Measurements from ENCODE around the gene YAP1.
"Not testable (repeated sequence)": the region's sequence is repeated elsewhere in the genome, so short reads cannot be mapped to it uniquely, and the experiment has no call there.

YAP1 gene

DNA sequence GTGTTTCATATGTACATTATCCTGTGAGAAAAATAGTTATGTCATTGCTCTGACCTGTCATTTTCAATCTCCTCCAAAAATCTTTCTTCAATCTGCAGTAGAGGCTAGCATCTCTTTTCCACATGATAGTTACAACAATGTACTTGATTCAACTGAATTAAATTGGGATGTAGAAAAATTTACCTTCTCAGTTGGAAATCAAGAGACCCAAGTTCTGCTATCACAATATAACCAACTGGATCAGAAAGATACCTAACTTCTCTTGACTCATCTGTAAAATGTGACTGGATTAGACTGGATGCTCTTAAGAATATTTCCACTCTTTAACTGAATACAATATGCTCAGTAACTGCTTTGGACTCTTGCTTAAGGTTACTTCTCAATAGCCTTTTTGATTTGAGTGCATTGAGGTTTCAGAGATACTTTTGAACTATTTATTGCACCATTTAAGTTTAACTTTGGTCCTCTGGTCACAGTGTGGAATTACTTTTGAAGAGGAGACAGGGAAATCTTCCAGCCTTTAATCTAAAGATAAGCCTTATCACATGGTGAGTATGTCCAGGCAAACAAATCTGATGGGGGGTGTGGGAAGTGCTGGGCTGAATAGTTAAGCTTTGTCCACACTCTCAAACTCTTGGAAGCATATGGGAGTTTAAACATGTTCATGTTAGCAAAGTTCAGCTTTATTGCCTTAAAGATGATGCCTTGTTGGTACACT lies 82.3 kb downstream of the YAP1 start:
- TF ChIP-seq POLR2A (IDR thresholded peaks at IDR 0.05; ENCODE audit: low read depth, low read length), result no peak
- TF ChIP-seq POLR2AphosphoS5 (IDR thresholded peaks at IDR 0.05; ENCODE audit: low read depth, low read length), result no peak
- TF ChIP-seq TAF1 (IDR thresholded peaks at IDR 0.05; ENCODE audit: borderline replicate concordance, low read depth, low read length), result no peak
- no peak for DNase-seq (ENCODE audit: insufficient read length)
- FAIRE-seq, result no peak

DNA sequence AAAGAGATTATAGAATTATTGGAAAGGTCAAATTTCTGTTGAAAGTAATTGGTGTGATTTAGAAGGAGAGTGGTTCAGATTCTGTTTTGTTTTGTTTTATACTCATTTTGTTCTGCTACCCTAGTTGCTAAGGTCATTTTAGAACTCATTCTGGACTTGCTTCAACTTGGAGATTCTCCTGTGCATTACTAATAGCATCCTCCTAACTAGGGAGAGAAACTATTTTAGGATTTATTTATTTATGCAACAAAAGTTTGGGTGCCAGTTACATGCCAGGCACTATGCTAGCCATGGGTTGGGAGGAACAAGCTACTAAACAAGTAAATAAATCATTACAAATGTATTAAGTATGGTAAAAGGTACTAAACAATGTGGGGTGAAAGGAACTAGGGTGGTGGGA lies 84.0 kb downstream of the YAP1 start:
- FAIRE-seq, result no peak

DNA sequence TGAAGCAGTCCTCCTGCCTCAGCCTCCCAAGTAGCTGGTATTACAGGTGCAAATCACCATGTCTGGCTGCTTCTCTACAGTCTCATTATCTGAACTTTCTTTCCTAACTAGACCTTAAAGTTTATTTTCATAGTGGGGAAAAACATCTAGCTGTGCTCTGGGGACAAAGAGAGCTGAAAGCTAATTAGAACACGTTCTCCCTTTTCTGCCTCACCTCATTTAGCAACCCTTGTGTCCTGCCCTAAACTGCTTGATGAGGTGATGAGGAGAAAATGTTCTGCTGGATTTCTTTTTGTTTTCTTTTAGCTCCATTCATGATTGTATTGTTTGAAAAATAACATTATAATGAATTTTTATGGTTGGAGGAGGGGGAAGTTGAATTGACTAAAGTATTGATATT lies 84.7 kb downstream of the YAP1 start:
- DNase-seq (ENCODE audit: insufficient read length), result no peak

More for the DNA sequence above, 84.0 kb downstream of the YAP1 start:
- no peak for DNase-seq (ENCODE audit: insufficient read length)
- no peak for TF ChIP-seq TAF1 (IDR thresholded peaks at IDR 0.05; ENCODE audit: borderline replicate concordance, low read depth, low read length)
- TF ChIP-seq POLR2AphosphoS5 (IDR thresholded peaks at IDR 0.05; ENCODE audit: low read depth, low read length), result no peak
- TF ChIP-seq POLR2A (IDR thresholded peaks at IDR 0.05; ENCODE audit: low read depth, low read length), result no peak

DNA sequence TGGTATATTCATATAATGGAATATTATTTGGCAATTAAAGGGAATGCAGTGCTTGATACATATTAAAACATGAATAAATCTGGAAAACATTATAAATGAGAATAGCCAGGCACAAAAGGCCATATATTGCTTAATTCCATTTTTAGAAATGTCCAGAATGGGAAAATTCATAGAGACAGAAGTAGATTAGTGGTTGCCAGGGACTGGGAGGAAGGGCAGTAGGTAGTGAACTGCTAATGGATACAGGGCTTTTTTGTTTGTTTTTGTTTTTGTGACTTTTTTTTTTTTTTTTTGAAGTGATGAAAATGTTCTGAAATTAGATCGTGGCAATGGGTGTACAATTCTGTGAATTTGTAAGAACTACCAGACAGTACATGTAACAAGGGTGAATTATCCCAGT lies 86.1 kb downstream of the YAP1 start:
- FAIRE-seq, result no peak
- TF ChIP-seq POLR2AphosphoS5 (IDR thresholded peaks at IDR 0.05; ENCODE audit: low read depth, low read length) (no peak), TAF1 (IDR thresholded peaks at IDR 0.05; ENCODE audit: borderline replicate concordance, low read depth, low read length) (no peak)
- DNase-seq (ENCODE audit: insufficient read length), result no peak

More for the DNA sequence above, 84.7 kb downstream of the YAP1 start:
- FAIRE-seq, result no peak
- TF ChIP-seq POLR2A (IDR thresholded peaks at IDR 0.05; ENCODE audit: low read depth, low read length) (no peak), TAF1 (IDR thresholded peaks at IDR 0.05; ENCODE audit: borderline replicate concordance, low read depth, low read length) (no peak), POLR2AphosphoS5 (IDR thresholded peaks at IDR 0.05; ENCODE audit: low read depth, low read length) (no peak)

DNA sequence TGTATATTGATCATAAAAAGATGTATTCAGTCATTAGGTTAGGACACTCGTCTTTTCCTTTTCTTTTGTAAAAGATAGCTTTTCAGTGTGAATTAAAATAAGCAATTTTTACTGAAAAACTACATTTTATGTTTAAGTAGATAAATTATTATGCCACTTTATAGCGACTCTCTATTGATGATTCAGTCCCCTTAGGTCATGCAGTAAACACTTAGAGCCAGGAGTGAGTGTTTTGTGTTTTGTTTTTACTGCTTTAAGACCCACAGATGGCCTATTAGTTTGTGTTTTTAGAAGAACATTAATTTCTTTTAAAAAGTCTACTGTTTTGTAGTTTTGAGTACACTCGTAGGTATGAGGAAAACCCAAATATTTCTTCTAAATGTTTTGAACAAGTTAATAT lies 86.6 kb downstream of the YAP1 start:
- TF ChIP-seq POLR2AphosphoS5 (IDR thresholded peaks at IDR 0.05; ENCODE audit: low read depth, low read length) (no peak), POLR2A (IDR thresholded peaks at IDR 0.05; ENCODE audit: low read depth, low read length) (no peak), TAF1 (IDR thresholded peaks at IDR 0.05; ENCODE audit: borderline replicate concordance, low read depth, low read length) (no peak)
- FAIRE-seq, result no peak
- DNase-seq (ENCODE audit: insufficient read length), result no peak

DNA sequence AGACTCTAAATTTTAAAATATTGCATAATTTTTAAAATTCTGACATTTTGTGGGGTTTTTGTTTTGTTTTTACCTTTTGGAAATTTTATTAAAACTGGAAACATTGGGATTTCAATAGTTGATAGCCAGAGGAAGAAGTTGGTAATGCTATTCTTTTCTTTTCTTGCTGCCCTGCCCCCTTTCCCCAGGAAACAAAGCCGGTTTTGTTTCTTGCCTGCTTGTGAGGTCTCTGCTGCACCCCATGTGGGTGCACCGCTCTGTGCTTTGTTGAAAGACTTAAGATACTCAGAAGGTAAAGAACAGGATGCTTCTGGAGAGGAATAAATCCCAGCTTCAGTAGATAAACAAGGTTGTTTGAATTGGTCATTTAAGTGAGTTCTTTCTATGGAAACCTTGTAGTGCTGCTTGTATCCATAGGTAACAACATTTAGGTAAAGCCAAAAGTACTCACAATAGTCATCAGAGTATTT lies 87.5 kb downstream of the YAP1 start:
- no peak for TF ChIP-seq POLR2A (IDR thresholded peaks at IDR 0.05; ENCODE audit: low read depth, low read length)
- TF ChIP-seq POLR2AphosphoS5 (IDR thresholded peaks at IDR 0.05; ENCODE audit: low read depth, low read length), result no peak
- TF ChIP-seq TAF1 (IDR thresholded peaks at IDR 0.05; ENCODE audit: borderline replicate concordance, low read depth, low read length), result no peak
- DNase-seq (ENCODE audit: insufficient read length) (no peak), FAIRE-seq (no peak)

DNA sequence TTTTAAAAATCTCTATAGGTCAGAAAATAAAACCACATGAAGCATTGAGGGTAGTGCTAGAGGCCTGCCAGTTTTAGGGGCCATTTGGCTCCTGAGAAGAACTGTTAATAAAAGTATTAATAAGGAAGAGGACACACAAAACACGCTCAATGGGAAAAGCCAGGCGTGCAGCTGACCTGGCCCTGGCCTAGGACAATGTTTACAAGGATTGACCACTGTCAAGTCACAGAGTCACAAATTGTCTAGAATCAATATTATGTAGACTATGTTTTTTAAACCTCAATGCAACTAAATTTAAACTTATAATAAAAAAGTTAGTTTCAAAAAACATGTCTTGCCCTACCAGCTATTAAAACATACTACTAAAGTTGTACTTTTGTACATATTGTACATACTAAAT lies 89.4 kb downstream of the YAP1 start:
- no peak for DNase-seq (ENCODE audit: insufficient read length)
- TF ChIP-seq TAF1 (IDR thresholded peaks at IDR 0.05; ENCODE audit: borderline replicate concordance, low read depth, low read length), result no peak
- FAIRE-seq, result no peak

DNA sequence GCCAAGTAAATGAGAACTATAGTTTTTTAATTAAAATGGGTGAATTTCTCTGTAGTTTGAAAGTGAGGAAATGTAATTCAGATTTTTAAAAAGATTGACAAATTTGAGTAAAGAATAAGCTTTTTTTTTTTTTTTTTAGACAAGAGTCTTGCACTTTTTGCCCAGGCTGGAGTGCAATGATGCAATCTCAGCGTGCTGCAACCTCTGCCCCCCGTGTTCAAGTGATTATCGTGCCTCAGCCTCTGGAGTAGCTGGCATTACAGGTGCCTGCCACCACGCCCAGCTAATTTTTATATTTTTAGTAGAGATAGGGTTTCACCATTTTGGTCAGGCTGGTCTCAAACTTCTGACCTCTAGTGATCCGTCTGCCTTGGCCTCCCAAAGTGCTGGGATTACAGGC lies 90.1 kb downstream of the YAP1 start:
- not testable (repeated sequence) for DNase-seq (ENCODE audit: insufficient read length); FAIRE-seq

DNA sequence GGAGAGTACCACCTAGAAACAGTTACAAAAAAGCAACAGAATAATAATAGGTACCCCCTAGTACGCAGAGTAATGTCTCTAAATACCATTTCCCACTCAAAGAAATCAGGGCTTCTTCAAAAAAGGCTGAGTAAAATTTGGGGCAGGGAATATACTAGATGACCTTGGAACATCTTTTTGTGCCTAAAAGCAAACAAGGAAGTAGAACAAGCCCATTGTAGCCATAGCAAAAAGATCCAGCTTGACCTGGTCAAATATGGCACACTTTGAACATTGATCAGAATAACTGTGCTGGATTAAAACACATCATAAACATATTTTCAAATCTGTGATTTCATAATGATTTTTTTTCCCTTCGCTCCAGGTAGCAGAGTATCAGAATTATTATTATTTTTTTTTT lies 91.5 kb downstream of the YAP1 start:
- DNase-seq (ENCODE audit: insufficient read length) (no peak), FAIRE-seq (no peak)
- TF ChIP-seq TAF1 (IDR thresholded peaks at IDR 0.05; ENCODE audit: borderline replicate concordance, low read depth, low read length) (no peak), POLR2A (IDR thresholded peaks at IDR 0.05; ENCODE audit: low read depth, low read length) (no peak), POLR2AphosphoS5 (IDR thresholded peaks at IDR 0.05; ENCODE audit: low read depth, low read length) (no peak)

DNA sequence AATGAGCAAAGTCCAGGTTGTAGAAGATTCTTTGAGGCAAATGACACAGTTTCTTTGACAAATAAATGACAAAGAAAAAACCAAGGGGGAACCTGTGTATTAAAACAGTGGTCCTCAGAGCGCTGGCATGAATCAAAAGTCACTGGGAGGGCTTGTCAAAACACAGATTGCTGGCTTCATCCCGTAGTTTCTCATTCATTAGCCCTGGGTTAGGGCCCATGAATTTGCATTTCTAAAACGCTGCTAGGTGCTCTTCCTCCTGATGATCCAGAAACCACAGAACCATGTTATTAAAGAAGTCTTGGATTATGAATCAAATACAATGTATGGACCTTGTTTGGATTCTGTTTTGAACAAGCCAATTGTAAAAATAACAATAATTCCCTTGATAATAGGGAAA lies 92.7 kb downstream of the YAP1 start:
- TF ChIP-seq TAF1 (IDR thresholded peaks at IDR 0.05; ENCODE audit: borderline replicate concordance, low read depth, low read length) (no peak), POLR2A (IDR thresholded peaks at IDR 0.05; ENCODE audit: low read depth, low read length) (no peak), POLR2AphosphoS5 (IDR thresholded peaks at IDR 0.05; ENCODE audit: low read depth, low read length) (no peak)
- FAIRE-seq, result no peak
- DNase-seq (ENCODE audit: insufficient read length), result no peak

DNA sequence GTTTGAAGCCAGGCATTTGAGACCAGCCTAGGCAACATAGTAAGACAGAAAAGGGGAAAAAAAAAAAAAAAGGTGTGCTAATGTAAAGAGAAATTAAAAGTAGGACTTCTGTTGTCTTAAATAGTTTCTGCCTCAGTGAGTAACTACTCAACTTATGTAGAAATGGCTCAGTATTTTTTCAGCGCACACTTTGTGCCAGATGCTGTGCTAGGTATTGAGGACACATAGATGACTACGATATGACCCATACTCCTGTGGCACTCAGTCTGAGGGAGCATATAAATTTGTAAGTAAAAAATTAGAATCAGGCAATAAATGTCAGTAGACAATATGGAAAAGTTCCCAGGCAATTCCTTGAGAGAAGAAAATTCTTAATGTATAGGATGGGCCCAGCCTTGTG lies 93.9 kb downstream of the YAP1 start:
- TF ChIP-seq POLR2A (IDR thresholded peaks at IDR 0.05; ENCODE audit: low read depth, low read length) (no peak), TAF1 (IDR thresholded peaks at IDR 0.05; ENCODE audit: borderline replicate concordance, low read depth, low read length) (no peak), POLR2AphosphoS5 (IDR thresholded peaks at IDR 0.05; ENCODE audit: low read depth, low read length) (no peak)
- DNase-seq (ENCODE audit: insufficient read length) (no peak), FAIRE-seq (no peak)

DNA sequence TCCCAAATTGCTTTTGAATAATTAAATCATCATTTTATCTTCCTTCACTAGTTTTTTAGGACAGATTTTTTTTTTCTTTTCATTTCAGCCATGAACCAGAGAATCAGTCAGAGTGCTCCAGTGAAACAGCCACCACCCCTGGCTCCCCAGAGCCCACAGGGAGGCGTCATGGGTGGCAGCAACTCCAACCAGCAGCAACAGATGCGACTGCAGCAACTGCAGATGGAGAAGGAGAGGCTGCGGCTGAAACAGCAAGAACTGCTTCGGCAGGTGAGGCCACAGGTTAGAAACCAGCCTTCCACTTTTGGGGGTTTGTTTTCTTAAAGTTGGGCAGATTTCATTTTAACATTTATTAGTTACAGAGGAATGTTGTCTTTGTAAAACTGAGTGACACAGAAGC lies 95.6 kb downstream of the YAP1 start:
- FAIRE-seq, result no peak
- no peak for TF ChIP-seq TAF1 (IDR thresholded peaks at IDR 0.05; ENCODE audit: borderline replicate concordance, low read depth, low read length)
- TF ChIP-seq POLR2A (IDR thresholded peaks at IDR 0.05; ENCODE audit: low read depth, low read length), result no peak
- no peak for TF ChIP-seq POLR2AphosphoS5 (IDR thresholded peaks at IDR 0.05; ENCODE audit: low read depth, low read length)
- no peak for DNase-seq (ENCODE audit: insufficient read length)

DNA sequence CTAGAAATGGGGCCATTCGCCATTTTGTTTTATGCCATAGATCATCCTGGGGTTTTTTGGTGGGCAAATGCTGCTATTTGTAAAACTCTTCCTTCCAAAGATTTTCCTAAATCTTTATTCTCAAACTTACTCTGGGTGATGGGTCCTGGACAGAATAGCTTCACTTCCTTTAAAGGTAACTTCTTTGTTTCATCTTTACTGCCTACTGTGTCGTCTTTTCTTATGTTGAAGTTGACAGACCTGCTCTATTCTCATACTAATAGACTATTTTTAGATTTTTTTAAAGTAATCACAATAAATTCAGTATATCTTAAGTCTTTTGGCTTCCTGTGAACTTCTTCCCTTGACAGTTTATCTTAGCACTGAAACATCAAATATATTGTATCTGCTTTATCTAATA lies 98.6 kb downstream of the YAP1 start:
- TF ChIP-seq POLR2A (IDR thresholded peaks at IDR 0.05; ENCODE audit: low read depth, low read length), result no peak
- no peak for TF ChIP-seq POLR2AphosphoS5 (IDR thresholded peaks at IDR 0.05; ENCODE audit: low read depth, low read length)
- no peak for TF ChIP-seq TAF1 (IDR thresholded peaks at IDR 0.05; ENCODE audit: borderline replicate concordance, low read depth, low read length)
- DNase-seq (ENCODE audit: insufficient read length) (no peak), FAIRE-seq (no peak)

Data from GM12892 (cell line).